Lung (tissue), 12 donors: ENCODE data around the gene TCEANC. TPM values are rescaled to one million over a fixed set of nuclear protein-coding genes. Genes with fewer than 3 reads are reported as not detected.

Experiments used
- ATAC-seq: fragments of 200-7000 bp; cut with Tn5 transposase; one replicate; pipeline ENCODE4 v1.9.1; 2020; ENCODE audit warnings: moderate number of reproducible peaks; ENCODE audit not compliant: insufficient read depth, low FRiP score
- DNase-seq, 3 donors: peaks; one replicate each; pipeline ENCODE4 v3.0.0-alpha.2; 2013 to 2017
- H3K27ac ChIP-seq, 2 donors: one replicate each; pipeline ENCODE4 v1.5.1; 2013; ENCODE audit warnings: mild to moderate bottlenecking in 2 of 2, moderate library complexity in 2 of 2, control low read depth in 1 of 2, inconsistent platforms in 1 of 2, low read depth in 1 of 2, low read length in 1 of 2
- H3K27me3 ChIP-seq, 3 donors: one replicate each; pipeline ENCODE4 v1.5.1; 2013; ENCODE audit warnings: low read length in 2 of 3; ENCODE audit not compliant: control insufficient read depth in 3 of 3, insufficient read depth in 3 of 3
- H3K36me3 ChIP-seq, 4 donors: one replicate each; pipeline ENCODE4 v1.5.1; 2013; ENCODE audit warnings: low read length in 4 of 4, mild to moderate bottlenecking in 1 of 4, moderate library complexity in 1 of 4; ENCODE audit not compliant: control insufficient read depth in 4 of 4, insufficient read depth in 4 of 4
- H3K4me1 ChIP-seq, 5 donors: one replicate each; pipeline ENCODE4 v1.5.1; 2013; ENCODE audit warnings: low read length in 5 of 5, mild to moderate bottlenecking in 2 of 5, moderate library complexity in 1 of 5; ENCODE audit not compliant: control insufficient read depth in 5 of 5, insufficient read depth in 5 of 5
- H3K4me3 ChIP-seq: one replicate; pipeline ENCODE4 v1.5.1; 2013; ENCODE audit warnings: mild to moderate bottlenecking, control low read depth, moderate library complexity
- H3K9ac ChIP-seq, 2 donors: one replicate each; pipeline ENCODE4 v1.5.1; 2013; ENCODE audit warnings: low read length in 2 of 2, control low read depth in 1 of 2; ENCODE audit not compliant: insufficient read depth in 1 of 2
- H3K9me3 ChIP-seq, 4 donors: one replicate each; pipeline ENCODE4 v1.5.1; 2013; ENCODE audit warnings: low read length in 3 of 4, mild to moderate bottlenecking in 1 of 4, moderate library complexity in 1 of 4; ENCODE audit not compliant: control insufficient read depth in 4 of 4, insufficient read depth in 3 of 4
- CTCF ChIP-seq: IDR thresholded peaks from 2 replicates; pipeline ENCODE4 v1.5.1; 2012; ENCODE audit warnings: mild to moderate bottlenecking; ENCODE audit errors: control extremely low read depth, extremely low read depth
- WGBS, 2 donors: extraction: QIAGEN DNeasy Blood & Tissue Kit; methylation state at CpG; one replicate each; pipeline ENCODE4 v1.1.7; 2013; 5-methylcytosine and 5-hydroxymethylcytosine counted together
- polyA plus RNA-seq, 2 donors: library from polyadenylated mRNA; stranded (reverse); fragments of 200-250 nt; gene quantifications; one replicate each; pipeline ENCODE4 v1.2.1, GENCODE V29; 2013
- total RNA-seq, 2 donors: library from RNA; depleted of rRNA in 1 of 2; stranded (reverse); fragments of >200 nt in 1 of 2; gene quantifications; one replicate each; pipeline ENCODE4 v1.2.1, GENCODE V29; 2014 to 2021
- donor health status: control.
- donor health status: control.
- donor health status: Bipolar disorder and iron deficiency.
- donor health status: healthy.
- donor health status: DM: yes; HTN: yes; CAD: no.

Gene TCEANC
- total and polyA plus RNA-seq, 4 donors = 0.94 to 6.7 (median 2.7) TPM

- Histone ChIP-seq H3K36me3 (no peaks in the 10 kb centered on the region), H3K9ac (no peak overlapping the region), H3K4me1 (peaks cover 0 to 24% (median 3%) of the 10 kb centered on the region in 5 donors), H3K4me3 (no peak overlapping the region), H3K27ac (peak overlapping the region in 1 of 2 donors; percentile 21), H3K9me3 (peaks cover 0 to 2% (median 0%) of the 10 kb centered on the region in 4 donors), H3K27me3 (peaks cover 0 to 51% (median 48%) of the 10 kb centered on the region in 3 donors)
- WGBS, 2 donors = 78 to 82% methylated on average over 5 of the region's 5 CpGs
- ATAC-seq (no peak), DNase-seq (no peak)
- no peak for TF ChIP-seq CTCF
These were observed 39.9 kb downstream of the TCEANC start for GRCh38 chrX:13692771-13693231.

- DNase-seq (no peak), ATAC-seq (no peak)
- no peak overlapping the region for H3K27ac ChIP-seq
- no peak overlapping the region for H3K4me3 ChIP-seq
- H3K9me3 ChIP-seq = peaks cover 0 to 2% (median 0%) of the 10 kb centered on the region in 4 donors
- peaks cover 0 to 48% (median 44%) of the 10 kb centered on the region in 3 donors for H3K27me3 ChIP-seq
- peaks cover 0 to 22% (median 3%) of the 10 kb centered on the region in 5 donors for H3K4me1 ChIP-seq
- TF ChIP-seq CTCF = no peak
- no peak overlapping the region for H3K9ac ChIP-seq
- H3K36me3 ChIP-seq = no peaks in the 10 kb centered on the region
- 48 to 51% methylated on average over 7 of the region's 7 CpGs for WGBS, 2 donors
These were observed 40.5 kb downstream of the TCEANC start for GRCh38 chrX:13693341-13693961.

- TF ChIP-seq CTCF = no peak
- no peak overlapping the region for H3K9ac ChIP-seq
- H3K4me3 ChIP-seq = no peak overlapping the region
- H3K27ac ChIP-seq = no peak overlapping the region
- WGBS, 2 donors = 73 to 93% methylated on average over 2 of the region's 2 CpGs
- peaks cover 0 to 47% (median 42%) of the 10 kb centered on the region in 3 donors for H3K27me3 ChIP-seq
- H3K36me3 ChIP-seq = no peaks in the 10 kb centered on the region
- peaks cover 0 to 23% (median 3%) of the 10 kb centered on the region in 5 donors for H3K4me1 ChIP-seq
- no peak for ATAC-seq
- H3K9me3 ChIP-seq = peaks cover 0 to under 1% (median 0%) of the 10 kb centered on the region in 4 donors
- DNase-seq = no peak
These were observed 41.4 kb downstream of the TCEANC start for GRCh38 chrX:13694359-13694758.
